SK-N-SH treated with all-trans-retinoic acid at 6 μM for 48 hours (cell line): ENCODE results near the gene RFWD3.

Experiments used
- ATAC-seq: fragments of 200-7000 bp; cut with Tn5 transposase; 3 replicates; pipeline ENCODE4 v1.9.1; 2020; ENCODE audit warnings: mild to moderate bottlenecking, moderate library complexity
- ARNTL ChIP-seq: fragments of 450-650 bp; formaldehyde crosslinking; IDR thresholded peaks from 2 replicates; pipeline ENCODE4 v1.5.0; 2020; ENCODE audit warnings: low read depth, mild to moderate bottlenecking, moderate library complexity, borderline replicate concordance
- BACH2 ChIP-seq: fragments of 250-450 bp; sonication (Bioruptor Pico); IDR thresholded peaks from 2 replicates; pipeline ENCODE4 v1.9.0; 2021; ENCODE audit warnings: mild to moderate bottlenecking, borderline replicate concordance
- CREB5 ChIP-seq: fragments of 250-450 bp; sonication (Bioruptor Pico); IDR thresholded peaks from 2 replicates; pipeline ENCODE4 v1.5.1; 2020; ENCODE audit warnings: low read depth, mild to moderate bottlenecking, moderate library complexity
- CSDC2 ChIP-seq: fragments of 250-450 bp; sonication (Bioruptor Pico); IDR thresholded peaks from 2 replicates; pipeline ENCODE4 v1.5.0; 2020; ENCODE audit warnings: mild to moderate bottlenecking, moderate library complexity
- CSRNP3 ChIP-seq: fragments of 250-450 bp; sonication (Bioruptor Pico); IDR thresholded peaks from 2 replicates; pipeline ENCODE4 v1.5.1; 2021; ENCODE audit warnings: mild to moderate bottlenecking, moderate library complexity
- GLIS3 ChIP-seq: fragments of 250-450 bp; sonication (Bioruptor Pico); IDR thresholded peaks from 2 replicates; pipeline ENCODE4 v1.5.0; 2020; ENCODE audit warnings: mild to moderate bottlenecking, moderate library complexity
- ISL1 ChIP-seq: fragments of 250-450 bp; sonication (Bioruptor Pico); IDR thresholded peaks from 2 replicates; pipeline ENCODE4 v2.1.2; 2022; ENCODE audit warnings: mild to moderate bottlenecking, moderate library complexity
- OSR1 ChIP-seq: fragments of 250-450 bp; sonication (Bioruptor Pico); IDR thresholded peaks from 2 replicates; pipeline ENCODE4 v1.8.0; 2022; ENCODE audit warnings: moderate library complexity, mild to moderate bottlenecking, inconsistent platforms
- PATZ1 ChIP-seq: fragments of 250-450 bp; sonication (Bioruptor Pico); IDR thresholded peaks from 2 replicates; pipeline ENCODE4 v1.8.0; 2020; ENCODE audit warnings: mild to moderate bottlenecking, moderate library complexity, borderline replicate concordance
- POU6F1 ChIP-seq: fragments of 250-450 bp; sonication (Bioruptor Pico); IDR thresholded peaks from 2 replicates; pipeline ENCODE4 v1.8.0; 2021; ENCODE audit warnings: low read depth, mild to moderate bottlenecking, moderate library complexity, borderline replicate concordance
- PPARA ChIP-seq: fragments of 250-450 bp; sonication (Bioruptor Pico); IDR thresholded peaks from 2 replicates; pipeline ENCODE4 v1.5.0; 2020; ENCODE audit warnings: mild to moderate bottlenecking, borderline replicate concordance
- RARB ChIP-seq: fragments of 250-450 bp; sonication (Bioruptor Pico); IDR thresholded peaks from 2 replicates; pipeline ENCODE4 v1.8.0; 2021; ENCODE audit warnings: mild to moderate bottlenecking, moderate library complexity
- SNAI2 ChIP-seq: fragments of 250-450 bp; sonication (Bioruptor Pico); IDR thresholded peaks from 2 replicates; pipeline ENCODE4 v1.5.0; 2020; ENCODE audit warnings: mild to moderate bottlenecking, moderate library complexity
- TOX ChIP-seq: fragments of 250-450 bp; sonication (Bioruptor Pico); IDR thresholded peaks from 2 replicates; pipeline ENCODE4 v1.8.0; 2021; ENCODE audit warnings: mild to moderate bottlenecking, moderate library complexity, borderline replicate concordance
- TSHZ2 ChIP-seq: fragments of 250-450 bp; sonication (Bioruptor Pico); IDR thresholded peaks from 2 replicates; pipeline ENCODE4 v1.5.0; 2020; ENCODE audit warnings: mild to moderate bottlenecking, moderate library complexity
- ZC3H10 ChIP-seq: fragments of 250-450 bp; sonication (Bioruptor Pico); IDR thresholded peaks from 2 replicates; pipeline ENCODE4 v1.5.1; 2021; ENCODE audit warnings: mild to moderate bottlenecking, moderate library complexity
- ZFP3 ChIP-seq: fragments of 250-450 bp; sonication (Bioruptor Pico); IDR thresholded peaks from 2 replicates; pipeline ENCODE4 v1.5.0; 2020; ENCODE audit warnings: mild to moderate bottlenecking, moderate library complexity
- ZFP30 ChIP-seq: fragments of 450-650 bp; formaldehyde crosslinking; IDR thresholded peaks from 2 replicates; pipeline ENCODE4 v1.5.0; 2022; ENCODE audit warnings: mild to moderate bottlenecking, moderate library complexity
- ZNF565 ChIP-seq: fragments of 450-650 bp; formaldehyde crosslinking; conservative IDR thresholded peaks from 2 replicates; pipeline ENCODE4 v1.5.0; 2020; ENCODE audit warnings: low read depth, mild to moderate bottlenecking, moderate library complexity
- ZNF70 ChIP-seq: fragments of 450-650 bp; formaldehyde crosslinking; IDR thresholded peaks from 2 replicates; pipeline ENCODE4 v1.5.0; 2020; ENCODE audit warnings: mild to moderate bottlenecking, moderate library complexity
- ZNF8 ChIP-seq: fragments of 450-650 bp; formaldehyde crosslinking; IDR thresholded peaks from 2 replicates; pipeline ENCODE4 v1.5.0; 2020; ENCODE audit warnings: mild to moderate bottlenecking, moderate library complexity

The RFWD3 gene

GRCh38 chr16:74583926-74584666, 82.6 kb downstream of the RFWD3 start:
- ATAC-seq = no peak
- TF ChIP-seq RARB = no peak
- TF ChIP-seq PPARA (CRISPR knock-in tag) = no peak
- no peak for TF ChIP-seq PATZ1 (CRISPR knock-in tag)
- no peak for TF ChIP-seq ZNF565
- TF ChIP-seq CSDC2 = no peak
- no peak for TF ChIP-seq GLIS3 (CRISPR knock-in tag)
- no peak for TF ChIP-seq TSHZ2 (CRISPR knock-in tag)

- TF ChIP-seq ZNF565 = no peak
- TF ChIP-seq CSDC2 = no peak
- no peak for TF ChIP-seq POU6F1
- TF ChIP-seq SNAI2 (CRISPR knock-in tag) = no peak
- no peak for TF ChIP-seq ZFP3 (CRISPR knock-in tag)
- TF ChIP-seq TOX (CRISPR knock-in tag) = no peak
- TF ChIP-seq GLIS3 (CRISPR knock-in tag) = no peak
- TF ChIP-seq ZC3H10 = no peak
- TF ChIP-seq OSR1 (CRISPR knock-in tag) = no peak
- no peak for TF ChIP-seq RARB
- TF ChIP-seq BACH2 (CRISPR knock-in tag) = no peak
- no peak for TF ChIP-seq ZNF8 (CRISPR knock-in tag)
- no peak for TF ChIP-seq ISL1 (CRISPR knock-in tag)
- no peak for TF ChIP-seq PPARA (CRISPR knock-in tag)
- no peak for TF ChIP-seq CREB5 (CRISPR knock-in tag)
- ATAC-seq = no peak
Observed at GRCh38 chr16:74582970-74583369, 83.7 kb downstream of the RFWD3 start.

- no peak for ATAC-seq
- no peak for TF ChIP-seq CSDC2
- no peak for TF ChIP-seq OSR1 (CRISPR knock-in tag)
- TF ChIP-seq ZNF565 = no peak
- no peak for TF ChIP-seq TSHZ2 (CRISPR knock-in tag)
- TF ChIP-seq ZNF70 (CRISPR knock-in tag) = no peak
- no peak for TF ChIP-seq POU6F1
- TF ChIP-seq ZNF8 (CRISPR knock-in tag) = no peak
- TF ChIP-seq ISL1 (CRISPR knock-in tag) = no peak
- TF ChIP-seq RARB = no peak
- TF ChIP-seq ARNTL (CRISPR knock-in tag) = no peak
- no peak for TF ChIP-seq PPARA (CRISPR knock-in tag)
- TF ChIP-seq CREB5 (CRISPR knock-in tag) = no peak
- no peak for TF ChIP-seq GLIS3 (CRISPR knock-in tag)
- TF ChIP-seq ZFP30 (CRISPR knock-in tag) = no peak
- no peak for TF ChIP-seq TOX (CRISPR knock-in tag)
- TF ChIP-seq BACH2 (CRISPR knock-in tag) = no peak
- TF ChIP-seq CSRNP3 (CRISPR knock-in tag) = no peak
Observed at GRCh38 chr16:74580833-74581232, 85.8 kb downstream of the RFWD3 start.
